ENCODE data around the gene ZP1. TPM values are rescaled to one million over a fixed set of nuclear protein-coding genes. Genes with fewer than 3 reads are reported as not detected.
"Not testable (repeated sequence)": the region's sequence is repeated elsewhere in the genome, so short reads cannot be mapped to it uniquely, and the experiment has no call there.

Gene ZP1
- not detected for total RNA-seq

GRCh38 chr11:60866911-60867870 lies at the start of gene ZP1:
ZP1 (plus strand) TSS chr11:60867542; CDS start chr11:60867562, 20 bp downstream.
- POLR2A ChIA-PET, result no interaction called here
- peak within 1 kb of the TSS; percentile 72 for H3K27ac Mint-ChIP-seq
- no peak for DNase-seq
- peaks cover 49% of the 10 kb centered on the region for H3K4me1 Mint-ChIP-seq
- H3K9me3 Mint-ChIP-seq, result no peaks in the 10 kb centered on the region
- no peaks in the 10 kb centered on the region for H3K36me3 Mint-ChIP-seq (ENCODE audit: low read depth)
- CTCF ChIA-PET, result interaction anchor here (0.6 to 2.6 kb wide), 3 partner anchors 20 to 104 kb away, joined by 3 to 9 read pairs (median 6); no protein-coding TSS in a partner anchor
- no peak within 1 kb of the TSS for H3K4me3 Mint-ChIP-seq
- peaks cover 2% of the 10 kb centered on the region for H3K27me3 Mint-ChIP-seq

- no peak overlapping the region for H3K27ac Mint-ChIP-seq
- CTCF ChIA-PET, result no interaction called here
- no peak for DNase-seq
- H3K27me3 Mint-ChIP-seq, result peaks cover 4% of the 10 kb centered on the region
- POLR2A ChIA-PET, result interaction anchor here (0.7 kb wide), 1 partner anchor 70 kb away, joined by 3 read pairs; no protein-coding TSS in a partner anchor
- peaks cover 2% of the 10 kb centered on the region for H3K36me3 Mint-ChIP-seq (ENCODE audit: low read depth)
- peaks cover 10% of the 10 kb centered on the region for H3K9me3 Mint-ChIP-seq
- no peaks in the 10 kb centered on the region for H3K4me1 Mint-ChIP-seq
- no peak overlapping the region for H3K4me3 Mint-ChIP-seq
These were observed 49.3 kb upstream of the ZP1 start for GRCh38 chr11:60818057-60818456.

- Mint-ChIP-seq H3K4me3 (no peak overlapping the region), H3K9me3 (peaks cover 3% of the 10 kb centered on the region), H3K4me1 (no peaks in the 10 kb centered on the region), H3K27me3 (no peaks in the 10 kb centered on the region), H3K27ac (no peak overlapping the region), H3K36me3 (ENCODE audit: low read depth) (peaks cover 2% of the 10 kb centered on the region)
- ChIA-PET POLR2A (no interaction called here), CTCF (interaction anchor here (1.5 to 3.9 kb wide), 4 partner anchors 9 to 65 kb away, joined by 3 to 21 read pairs (median 6); no protein-coding TSS in a partner anchor)
- DNase-seq, result no peak
These were observed 45.3 kb upstream of the ZP1 start for GRCh38 chr11:60821827-60822599.

GRCh38 chr11:60823745-60824306 lies 43.5 kb upstream of the ZP1 start:
- H3K27me3 Mint-ChIP-seq; H3K9me3 Mint-ChIP-seq; H3K4me1 Mint-ChIP-seq; H3K36me3 Mint-ChIP-seq (ENCODE audit: low read depth); H3K27ac Mint-ChIP-seq; H3K4me3 Mint-ChIP-seq; DNase-seq; POLR2A ChIA-PET: not testable (repeated sequence)
- CTCF ChIA-PET, result interaction anchor here (1.0 kb wide), 1 partner anchor 48 kb away, joined by 4 read pairs; no protein-coding TSS in a partner anchor

GRCh38 chr11:60825118-60825517 lies 42.2 kb upstream of the ZP1 start:
- no peak for DNase-seq
- POLR2A ChIA-PET, result no interaction called here
- Mint-ChIP-seq H3K27ac (no peak overlapping the region), H3K36me3 (ENCODE audit: low read depth) (no peaks in the 10 kb centered on the region), H3K27me3 (no peaks in the 10 kb centered on the region), H3K4me3 (no peak overlapping the region), H3K9me3 (no peaks in the 10 kb centered on the region), H3K4me1 (no peaks in the 10 kb centered on the region)
- CTCF ChIA-PET, result interaction anchor here (0.7 to 1.0 kb wide), 2 partner anchors 50 to 60 kb away, joined by 3 to 4 read pairs; no protein-coding TSS in a partner anchor

- H3K27me3 Mint-ChIP-seq, result no peaks in the 10 kb centered on the region
- H3K27ac Mint-ChIP-seq, result no peak overlapping the region
- CTCF ChIA-PET, result no interaction called here
- POLR2A ChIA-PET, result no interaction called here
- H3K9me3 Mint-ChIP-seq, result no peaks in the 10 kb centered on the region
- no peaks in the 10 kb centered on the region for H3K4me1 Mint-ChIP-seq
- DNase-seq, result no peak
- no peaks in the 10 kb centered on the region for H3K36me3 Mint-ChIP-seq (ENCODE audit: low read depth)
- H3K4me3 Mint-ChIP-seq, result no peak overlapping the region
These were observed 41.6 kb upstream of the ZP1 start for GRCh38 chr11:60825790-60826189.

- ChIA-PET POLR2A (no interaction called here), CTCF (interaction anchor here (0.9 to 4.2 kb wide), 22 partner anchors 9 to 440 kb away, joined by 3 to 42 read pairs (median 5); partner anchors contain the start of genes CD6 and TMEM109)
- peaks cover 13% of the 10 kb centered on the region for H3K4me1 Mint-ChIP-seq
- DNase-seq, result no peak
- no peaks in the 10 kb centered on the region for H3K9me3 Mint-ChIP-seq
- H3K27ac Mint-ChIP-seq, result no peak overlapping the region
- peaks cover 8% of the 10 kb centered on the region for H3K27me3 Mint-ChIP-seq
- no peak overlapping the region for H3K4me3 Mint-ChIP-seq
- H3K36me3 Mint-ChIP-seq (ENCODE audit: low read depth), result no peaks in the 10 kb centered on the region
These were observed 36.7 kb upstream of the ZP1 start for GRCh38 chr11:60830478-60831142.

- H3K36me3 Mint-ChIP-seq (ENCODE audit: low read depth), result no peaks in the 10 kb centered on the region
- CTCF ChIA-PET, result interaction anchor here (0.8 to 4.2 kb wide), 25 partner anchors 9 to 555 kb away, joined by 3 to 42 read pairs (median 4); partner anchors contain the start of genes CD6 and TMEM109
- POLR2A ChIA-PET, result no interaction called here
- H3K27ac Mint-ChIP-seq, result no peak overlapping the region
- no peak overlapping the region for H3K4me3 Mint-ChIP-seq
- H3K9me3 Mint-ChIP-seq, result no peaks in the 10 kb centered on the region
- H3K4me1 Mint-ChIP-seq, result peaks cover 17% of the 10 kb centered on the region
- H3K27me3 Mint-ChIP-seq, result peaks cover 8% of the 10 kb centered on the region
- peak; percentile 85 for DNase-seq
These were observed 36.2 kb upstream of the ZP1 start for GRCh38 chr11:60831143-60831500.

- Mint-ChIP-seq H3K27ac (no peak overlapping the region), H3K4me1 (peaks cover 17% of the 10 kb centered on the region), H3K4me3 (no peak overlapping the region), H3K36me3 (ENCODE audit: low read depth) (no peaks in the 10 kb centered on the region), H3K9me3 (no peaks in the 10 kb centered on the region), H3K27me3 (peaks cover 8% of the 10 kb centered on the region)
- no peak for DNase-seq
- POLR2A ChIA-PET, result no interaction called here
- CTCF ChIA-PET, result interaction anchor here (0.8 to 4.2 kb wide), 24 partner anchors 9 to 554 kb away, joined by 3 to 42 read pairs (median 4); partner anchors contain the start of genes CD6 and TMEM109
These were observed 35.8 kb upstream of the ZP1 start for GRCh38 chr11:60831501-60832079.

GRCh38 chr11:60834742-60835533 lies 32.4 kb upstream of the ZP1 start:
- Mint-ChIP-seq H3K27me3 (peaks cover 8% of the 10 kb centered on the region), H3K9me3 (no peaks in the 10 kb centered on the region), H3K4me3 (no peak overlapping the region), H3K27ac (no peak overlapping the region), H3K4me1 (peaks cover 25% of the 10 kb centered on the region), H3K36me3 (ENCODE audit: low read depth) (no peaks in the 10 kb centered on the region)
- no peak for DNase-seq
- CTCF ChIA-PET, result interaction anchor here (0.6 to 1.6 kb wide), 4 partner anchors 12 to 527 kb away, joined by 3 to 6 read pairs (median 4); partner anchors contain the start of gene TMEM138
- POLR2A ChIA-PET, result no interaction called here

- peaks cover 8% of the 10 kb centered on the region for H3K27me3 Mint-ChIP-seq
- no peak overlapping the region for H3K4me3 Mint-ChIP-seq
- DNase-seq, result no peak
- H3K27ac Mint-ChIP-seq, result no peak overlapping the region
- H3K9me3 Mint-ChIP-seq, result no peaks in the 10 kb centered on the region
- ChIA-PET POLR2A (no interaction called here), CTCF (interaction anchor here (1.4 to 1.6 kb wide), 2 partner anchors 14 to 52 kb away, joined by 5 to 6 read pairs; no protein-coding TSS in a partner anchor)
- peaks cover 25% of the 10 kb centered on the region for H3K4me1 Mint-ChIP-seq
- H3K36me3 Mint-ChIP-seq (ENCODE audit: low read depth), result no peaks in the 10 kb centered on the region
These were observed 31.9 kb upstream of the ZP1 start for GRCh38 chr11:60835534-60835846.

All from activated CD4-positive, alpha-beta T cell treated with anti-CD3 and anti-CD28 coated beads, Interleukin-2, amount 10 ng/mL, durations not matched to agents 7 days and 5 days (primary cell).